ENCODE results near the gene NUTM2F. TPM values are rescaled to one million over a fixed set of nuclear protein-coding genes. Genes with fewer than 3 reads are reported as not detected.

NUTM2F gene
- total and polyA plus RNA-seq, 2 donors (not counting 3 experiments of a cell fraction or from before 2014, with no cell fraction given), result not detected

DNA sequence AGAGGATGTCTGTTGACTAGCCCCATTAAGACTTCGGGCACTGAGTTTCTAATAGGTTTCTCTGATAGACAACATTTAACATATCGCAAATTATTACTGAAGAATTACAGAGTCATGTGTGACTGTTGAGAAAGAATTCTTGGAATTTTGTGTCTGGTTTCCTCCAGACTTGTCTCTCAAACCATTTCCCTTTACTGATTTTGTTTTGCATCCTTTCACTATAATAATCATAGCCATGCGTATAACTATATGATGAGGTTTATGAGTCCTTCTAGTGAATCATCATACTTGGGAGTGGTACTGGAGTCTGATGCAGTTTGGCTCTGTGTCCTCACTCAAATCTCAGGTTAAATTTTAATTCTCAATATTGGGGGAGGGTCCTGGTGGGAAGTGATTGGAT lies 42.3 kb downstream of the NUTM2F start:
- H3K9me1 ChIP-seq (replicated peaks; ENCODE audit: control insufficient read depth, extremely low read depth, insufficient read depth, low read length), result no peaks in the 10 kb centered on the region
- H3K36me3 ChIP-seq (ENCODE audit: control insufficient read depth in 2 of 2, extremely low read depth in 1 of 2, insufficient read depth in 2 of 2, low read length in 2 of 2), result no peaks in the 10 kb centered on the region
- ChIA-PET CTCF (no interaction called here), POLR2A (no interaction called here)
- FAIRE-seq, result no peak
- no peaks in the 10 kb centered on the region for H4K20me1 ChIP-seq (replicated peaks; ENCODE audit: control insufficient read depth, extremely low read depth, insufficient read depth, low read length)
- no TSS peak for BruUV-seq (replicated peaks)
- no peak overlapping the region for H3K4me3 ChIP-seq (replicated peaks in 1 of 3; ENCODE audit: insufficient read depth in 1 of 3, low read depth in 1 of 3, low read length in 3 of 3)
- intact Hi-C loops (cut with micrococcal nuclease) (no loop called here), dilution Hi-C loops (cut with MboI; ENCODE audit: extremely low pct_ligation_motif_present, low sequenced_read_pairs) (no loop called here)
- no peaks in the 10 kb centered on the region for H3K27me3 ChIP-seq (ENCODE audit: control insufficient read depth in 2 of 2, insufficient read depth in 2 of 2, low read length in 2 of 2)
- H3K9ac ChIP-seq (replicated peaks; ENCODE audit: extremely low read depth, insufficient read depth, low read length), result no peak overlapping the region
- TF ChIP-seq MYC (IDR thresholded peaks at IDR 0.05; ENCODE audit: low read depth, low read length), result no peak
- TF ChIP-seq GATA2 (IDR thresholded peaks at IDR 0.05; ENCODE audit: insufficient read depth, insufficient read length, low read depth, low read length), result no peak
- TF ChIP-seq, protein P1, sequence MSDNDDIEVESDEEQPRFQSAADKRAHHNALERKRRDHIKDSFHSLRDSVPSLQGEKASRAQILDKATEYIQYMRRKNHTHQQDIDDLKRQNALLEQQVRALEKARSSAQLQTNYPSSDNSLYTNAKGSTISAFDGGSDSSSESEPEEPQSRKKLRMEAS (IDR thresholded peaks at IDR 0.05; ENCODE audit: insufficient read depth, insufficient read length), result no peak
- TF ChIP-seq POLR2A (IDR thresholded peaks at IDR 0.05; ENCODE audit: low read depth, low read length), result no peak
- TF ChIP-seq JUN (IDR thresholded peaks at IDR 0.05; ENCODE audit: borderline replicate concordance, insufficient read depth, insufficient read length, low read depth), result no peak
- no peak for TF ChIP-seq EZH2 (IDR thresholded peaks at IDR 0.05; ENCODE audit: borderline replicate concordance, low read depth, low read length, severe bottlenecking)
- TF ChIP-seq FOS (IDR thresholded peaks at IDR 0.05; ENCODE audit: borderline replicate concordance, insufficient read depth, low read length), result no peak
- TF ChIP-seq, protein P2, sequence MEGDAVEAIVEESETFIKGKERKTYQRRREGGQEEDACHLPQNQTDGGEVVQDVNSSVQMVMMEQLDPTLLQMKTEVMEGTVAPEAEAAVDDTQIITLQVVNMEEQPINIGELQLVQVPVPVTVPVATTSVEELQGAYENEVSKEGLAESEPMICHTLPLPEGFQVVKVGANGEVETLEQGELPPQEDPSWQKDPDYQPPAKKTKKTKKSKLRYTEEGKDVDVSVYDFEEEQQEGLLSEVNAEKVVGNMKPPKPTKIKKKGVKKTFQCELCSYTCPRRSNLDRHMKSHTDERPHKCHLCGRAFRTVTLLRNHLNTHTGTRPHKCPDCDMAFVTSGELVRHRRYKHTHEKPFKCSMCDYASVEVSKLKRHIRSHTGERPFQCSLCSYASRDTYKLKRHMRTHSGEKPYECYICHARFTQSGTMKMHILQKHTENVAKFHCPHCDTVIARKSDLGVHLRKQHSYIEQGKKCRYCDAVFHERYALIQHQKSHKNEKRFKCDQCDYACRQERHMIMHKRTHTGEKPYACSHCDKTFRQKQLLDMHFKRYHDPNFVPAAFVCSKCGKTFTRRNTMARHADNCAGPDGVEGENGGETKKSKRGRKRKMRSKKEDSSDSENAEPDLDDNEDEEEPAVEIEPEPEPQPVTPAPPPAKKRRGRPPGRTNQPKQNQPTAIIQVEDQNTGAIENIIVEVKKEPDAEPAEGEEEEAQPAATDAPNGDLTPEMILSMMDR (IDR thresholded peaks at IDR 0.05; ENCODE audit: extremely low read depth in 1 of 2, insufficient read depth in 1 of 2, low read depth in 1 of 2, low read length in 2 of 2), result no peak
- no peak for TF ChIP-seq POLR2AphosphoS5 (IDR thresholded peaks at IDR 0.05; ENCODE audit: insufficient read depth, low read depth, low read length)
- no peaks in the 10 kb centered on the region for H3K79me2 ChIP-seq (ENCODE audit: control insufficient read depth, insufficient read depth, low read length)
- no peak overlapping the region for H3K4me2 ChIP-seq (ENCODE audit: insufficient read depth, low read length)
- H3K9me3 ChIP-seq (replicated peaks; ENCODE audit: control insufficient read depth, insufficient read depth, low read length), result no peaks in the 10 kb centered on the region
- DNase-seq (ENCODE audit: low read depth, low spot score), result no peak
- H3K4me1 ChIP-seq (ENCODE audit: control insufficient read depth, extremely low read depth, insufficient read depth, low read length), result no peaks in the 10 kb centered on the region
- H2AFZ ChIP-seq (ENCODE audit: low read depth, low read length), result no peak overlapping the region
- no peak overlapping the region for H3K27ac ChIP-seq (ENCODE audit: insufficient read depth, low read depth, low read length)
